ENCODE data around the gene MRTFB.

DNA sequence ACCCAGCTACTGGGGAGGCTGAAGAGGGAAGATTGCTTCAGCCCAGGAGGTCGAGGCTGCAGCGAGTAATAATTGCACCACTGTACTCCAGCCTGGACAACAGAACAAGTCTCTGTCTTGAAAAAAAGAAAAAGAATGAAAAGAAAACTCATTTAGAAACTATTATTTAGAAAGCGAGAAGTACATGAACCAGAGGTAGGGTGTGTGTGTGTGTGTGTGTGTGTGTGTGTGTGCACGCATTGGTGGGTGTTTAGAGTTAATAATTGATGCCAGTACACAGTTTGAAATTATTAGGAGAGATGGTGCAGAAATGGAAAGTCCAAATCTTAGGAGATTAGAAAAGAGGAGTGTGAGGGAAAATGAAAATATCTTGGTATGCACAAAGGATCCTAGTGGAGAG lies 106.6 kb downstream of the MRTFB start:
- TF ChIP-seq, protein P1, sequence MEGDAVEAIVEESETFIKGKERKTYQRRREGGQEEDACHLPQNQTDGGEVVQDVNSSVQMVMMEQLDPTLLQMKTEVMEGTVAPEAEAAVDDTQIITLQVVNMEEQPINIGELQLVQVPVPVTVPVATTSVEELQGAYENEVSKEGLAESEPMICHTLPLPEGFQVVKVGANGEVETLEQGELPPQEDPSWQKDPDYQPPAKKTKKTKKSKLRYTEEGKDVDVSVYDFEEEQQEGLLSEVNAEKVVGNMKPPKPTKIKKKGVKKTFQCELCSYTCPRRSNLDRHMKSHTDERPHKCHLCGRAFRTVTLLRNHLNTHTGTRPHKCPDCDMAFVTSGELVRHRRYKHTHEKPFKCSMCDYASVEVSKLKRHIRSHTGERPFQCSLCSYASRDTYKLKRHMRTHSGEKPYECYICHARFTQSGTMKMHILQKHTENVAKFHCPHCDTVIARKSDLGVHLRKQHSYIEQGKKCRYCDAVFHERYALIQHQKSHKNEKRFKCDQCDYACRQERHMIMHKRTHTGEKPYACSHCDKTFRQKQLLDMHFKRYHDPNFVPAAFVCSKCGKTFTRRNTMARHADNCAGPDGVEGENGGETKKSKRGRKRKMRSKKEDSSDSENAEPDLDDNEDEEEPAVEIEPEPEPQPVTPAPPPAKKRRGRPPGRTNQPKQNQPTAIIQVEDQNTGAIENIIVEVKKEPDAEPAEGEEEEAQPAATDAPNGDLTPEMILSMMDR (IDR thresholded peaks at IDR 0.05; ENCODE audit: insufficient read depth, low read length), result no peak
- TF ChIP-seq POLR2AphosphoS5 (IDR thresholded peaks at IDR 0.05; ENCODE audit: low read depth) (no peak), GABPA (IDR thresholded peaks at IDR 0.05; ENCODE audit: low read depth) (no peak)
- TF ChIP-seq, protein P2, sequence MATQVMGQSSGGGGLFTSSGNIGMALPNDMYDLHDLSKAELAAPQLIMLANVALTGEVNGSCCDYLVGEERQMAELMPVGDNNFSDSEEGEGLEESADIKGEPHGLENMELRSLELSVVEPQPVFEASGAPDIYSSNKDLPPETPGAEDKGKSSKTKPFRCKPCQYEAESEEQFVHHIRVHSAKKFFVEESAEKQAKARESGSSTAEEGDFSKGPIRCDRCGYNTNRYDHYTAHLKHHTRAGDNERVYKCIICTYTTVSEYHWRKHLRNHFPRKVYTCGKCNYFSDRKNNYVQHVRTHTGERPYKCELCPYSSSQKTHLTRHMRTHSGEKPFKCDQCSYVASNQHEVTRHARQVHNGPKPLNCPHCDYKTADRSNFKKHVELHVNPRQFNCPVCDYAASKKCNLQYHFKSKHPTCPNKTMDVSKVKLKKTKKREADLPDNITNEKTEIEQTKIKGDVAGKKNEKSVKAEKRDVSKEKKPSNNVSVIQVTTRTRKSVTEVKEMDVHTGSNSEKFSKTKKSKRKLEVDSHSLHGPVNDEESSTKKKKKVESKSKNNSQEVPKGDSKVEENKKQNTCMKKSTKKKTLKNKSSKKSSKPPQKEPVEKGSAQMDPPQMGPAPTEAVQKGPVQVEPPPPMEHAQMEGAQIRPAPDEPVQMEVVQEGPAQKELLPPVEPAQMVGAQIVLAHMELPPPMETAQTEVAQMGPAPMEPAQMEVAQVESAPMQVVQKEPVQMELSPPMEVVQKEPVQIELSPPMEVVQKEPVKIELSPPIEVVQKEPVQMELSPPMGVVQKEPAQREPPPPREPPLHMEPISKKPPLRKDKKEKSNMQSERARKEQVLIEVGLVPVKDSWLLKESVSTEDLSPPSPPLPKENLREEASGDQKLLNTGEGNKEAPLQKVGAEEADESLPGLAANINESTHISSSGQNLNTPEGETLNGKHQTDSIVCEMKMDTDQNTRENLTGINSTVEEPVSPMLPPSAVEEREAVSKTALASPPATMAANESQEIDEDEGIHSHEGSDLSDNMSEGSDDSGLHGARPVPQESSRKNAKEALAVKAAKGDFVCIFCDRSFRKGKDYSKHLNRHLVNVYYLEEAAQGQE (IDR thresholded peaks at IDR 0.05; ENCODE audit: insufficient replicate concordance, low read depth), result no peak

Data from HL-60 (cell line).